Umbilical cord (tissue), 1 donor: ENCODE data around the gene TRIM6. TPM values are rescaled to one million over a fixed set of nuclear protein-coding genes. Genes with fewer than 3 reads are reported as not detected.

ENCODE experiments used
- total RNA-seq: library from RNA; depleted of rRNA; stranded (reverse); fragments of >200 nt; gene quantifications from one replicate; pipeline ENCODE4 v1.2.3, GENCODE V29; 2014; ENCODE audit warnings: low replicate concordance; ENCODE audit not compliant: insufficient read depth

TRIM6 gene
- total RNA-seq, 1 donor from 2014 or later = 4.1 TPM

Other genes starting within 250 kb of the TRIM6 start
- gene OR51B6, start 245.1 kb upstream of the TRIM6 start, total RNA-seq = 3.6 TPM
- 3.9 TPM for gene OR51M1, start 212.8 kb upstream of the TRIM6 start, total RNA-seq
- gene OR51Q1, start 174.5 kb upstream of the TRIM6 start, total RNA-seq = not detected
- gene OR51I1, start 155.1 kb upstream of the TRIM6 start, total RNA-seq = 6.3 TPM
- 3.1 TPM for gene OR51I2, start 147.3 kb upstream of the TRIM6 start, total RNA-seq
- gene OR52D1, start 108.0 kb upstream of the TRIM6 start, total RNA-seq = not detected
- gene UBQLN3, start 86.7 kb upstream of the TRIM6 start, total RNA-seq = 2.6 TPM
- gene UBQLNL, start 79.9 kb upstream of the TRIM6 start, total RNA-seq = not detected
- gene OR52H1, start 48.1 kb upstream of the TRIM6 start, total RNA-seq = 1.7 TPM
- not detected for gene OR52B6, start 15.8 kb upstream of the TRIM6 start, total RNA-seq
- 10.1 TPM for gene TRIM34, start 28.4 kb downstream of the TRIM6 start, total RNA-seq
- 22.9 TPM for gene TRIM5, start 88.4 kb downstream of the TRIM6 start, total RNA-seq
- 67.7 TPM for gene TRIM22, start 93.2 kb downstream of the TRIM6 start, total RNA-seq
- gene OR56B1, start 139.8 kb downstream of the TRIM6 start, total RNA-seq = not detected
- 1.9 TPM for gene OR52N4, start 157.6 kb downstream of the TRIM6 start, total RNA-seq
- 0.72 TPM for gene OR52N5, start 186.7 kb downstream of the TRIM6 start, total RNA-seq
- 0.96 TPM for gene OR52N1, start 194.6 kb downstream of the TRIM6 start, total RNA-seq
- not detected for gene OR52N2, start 212.3 kb downstream of the TRIM6 start, total RNA-seq
- gene OR52E6, start 245.3 kb downstream of the TRIM6 start, total RNA-seq = not detected